ENCODE data around the gene JPT2. TPM values are rescaled to one million over a fixed set of nuclear protein-coding genes. Genes with fewer than 3 reads are reported as not detected.
"Not testable (repeated sequence)": the region's sequence is repeated elsewhere in the genome, so short reads cannot be mapped to it uniquely, and the experiment has no call there.

JPT2 gene
- total RNA-seq, 2 donors from 2014 or later, result 54.1 to 62.7 TPM

DNA sequence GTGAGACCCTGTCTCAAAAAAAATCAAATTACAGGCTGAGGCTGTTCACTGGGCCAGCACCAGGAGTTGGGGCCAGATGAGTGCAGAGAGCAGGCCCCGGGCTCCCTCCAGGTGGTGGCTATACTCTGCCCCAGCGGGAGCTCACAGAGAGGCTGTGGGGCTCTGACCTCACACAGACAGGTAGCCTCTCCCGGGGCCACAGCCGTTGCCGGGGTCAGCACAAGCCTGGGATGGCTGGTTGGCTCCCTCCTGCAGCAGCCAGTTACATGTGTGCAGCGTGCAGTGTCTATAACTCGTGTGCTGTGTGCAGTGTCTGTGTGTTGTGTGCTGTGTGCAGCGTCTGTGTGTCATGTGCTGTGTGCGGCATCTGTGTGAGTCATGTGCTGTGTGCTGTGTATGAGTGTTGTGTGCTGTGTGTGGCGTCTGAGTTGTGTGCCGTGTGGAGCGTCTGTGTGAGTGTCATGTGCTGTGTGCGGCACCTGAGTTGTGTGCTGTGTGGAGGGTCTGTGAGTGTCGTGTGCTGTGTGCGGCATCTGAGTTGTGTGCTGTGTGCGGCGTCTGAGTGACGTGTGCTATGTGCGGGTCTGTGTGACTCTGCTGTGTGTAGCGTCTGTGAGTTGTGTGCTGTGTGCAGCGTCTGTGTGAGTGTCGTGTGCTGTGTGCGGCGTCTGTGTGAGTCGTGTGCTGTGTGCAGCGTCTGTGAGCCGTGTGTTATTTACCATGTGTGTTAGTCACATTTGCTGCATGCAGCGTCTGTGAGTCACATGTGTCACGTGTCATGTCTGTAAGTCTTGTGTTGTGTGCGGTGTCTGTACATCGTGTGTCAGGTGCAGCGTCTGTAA is 48.8 kb downstream of the JPT2 start:
- Mint-ChIP-seq H3K9me3 (no peaks in the 10 kb centered on the region), H3K27me3 (ENCODE audit: low read depth) (no peaks in the 10 kb centered on the region), H3K27ac (peak overlapping the region; percentile 21), H3K4me1 (ENCODE audit: low read depth) (peaks cover 20% of the 10 kb centered on the region), H3K36me3 (ENCODE audit: insufficient read depth in 2 of 2) (peaks cover 5% of the 10 kb centered on the region in 2 donors), H3K4me3 (no peak overlapping the region)
- ATAC-seq (replicated peaks in 1 of 2) (no peak), DNase-seq (no peak)

DNA sequence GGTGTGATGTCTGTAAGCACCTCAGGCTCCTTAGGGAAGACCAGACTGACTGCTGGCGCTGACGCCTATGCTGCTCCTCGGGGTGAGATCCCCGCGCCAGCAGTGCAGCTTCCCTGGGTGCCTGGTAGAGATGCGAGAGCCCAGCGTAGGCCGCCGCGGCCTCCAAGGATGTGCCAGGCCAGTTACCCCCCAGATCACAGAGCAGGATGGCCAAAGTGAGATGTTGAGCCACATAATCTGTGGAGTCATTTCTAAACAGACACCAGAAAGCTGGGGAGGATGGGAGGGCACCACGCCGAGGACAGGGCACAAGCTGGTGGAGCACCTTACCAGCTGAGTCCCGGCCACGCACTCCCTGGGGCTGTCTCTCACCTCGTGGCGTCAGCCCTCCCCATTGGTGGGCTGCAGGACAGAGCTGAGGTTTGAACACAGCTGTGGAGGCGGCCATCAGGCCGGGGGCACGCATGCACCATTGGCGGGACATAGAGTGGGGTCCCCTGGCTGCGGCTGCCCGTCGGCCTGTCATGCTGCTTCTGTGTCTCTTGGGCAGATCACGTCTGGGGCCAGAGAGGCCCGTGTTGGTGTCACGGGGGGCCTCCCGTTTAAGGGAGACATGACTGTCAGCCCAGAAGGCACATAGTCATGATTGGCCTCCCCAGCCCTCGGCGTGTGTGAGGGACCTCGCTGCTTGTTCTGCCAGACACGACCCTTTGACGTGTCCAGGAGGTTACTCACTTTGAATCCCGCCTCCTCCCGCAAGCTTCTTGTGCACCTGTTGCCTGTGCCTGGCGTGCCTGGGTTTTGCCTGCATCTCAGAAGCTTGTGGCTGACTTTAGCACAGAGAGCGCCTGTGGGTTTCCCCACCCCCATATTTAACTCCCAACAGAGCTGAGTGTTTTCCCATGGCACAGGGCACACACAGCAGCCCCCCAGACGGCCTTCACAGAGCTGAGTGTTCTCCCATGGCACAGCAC is 49.9 kb downstream of the JPT2 start:
- no peak for ATAC-seq (replicated peaks in 1 of 2)
- H3K27ac Mint-ChIP-seq, result no peak overlapping the region
- peaks cover 5% of the 10 kb centered on the region in 2 donors for H3K36me3 Mint-ChIP-seq (ENCODE audit: insufficient read depth in 2 of 2)
- H3K4me3 Mint-ChIP-seq, result no peak overlapping the region
- H3K9me3 Mint-ChIP-seq, result no peaks in the 10 kb centered on the region
- peaks cover 10% of the 10 kb centered on the region for H3K4me1 Mint-ChIP-seq (ENCODE audit: low read depth)
- DNase-seq, result no peak
- no peaks in the 10 kb centered on the region for H3K27me3 Mint-ChIP-seq (ENCODE audit: low read depth)

DNA sequence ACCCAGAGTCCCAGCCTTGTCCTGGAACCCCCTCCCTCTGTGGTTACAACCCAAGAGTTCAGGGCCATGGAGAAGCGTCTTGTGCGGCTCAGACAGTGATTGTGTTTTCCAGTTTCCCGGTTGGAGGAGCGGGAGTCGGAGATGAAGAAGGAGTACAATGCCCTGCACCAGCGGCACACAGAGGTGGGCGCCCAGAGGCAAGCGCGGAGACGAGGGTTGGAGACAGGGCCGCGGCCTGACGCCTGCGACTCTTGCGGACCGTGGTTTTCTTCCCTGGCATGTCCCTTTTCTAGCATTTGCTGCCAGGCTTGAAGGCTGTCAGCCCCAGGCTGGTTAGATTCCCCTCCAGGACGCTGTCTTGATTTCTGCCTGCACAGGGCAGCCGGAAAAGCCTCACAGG is 50.9 kb downstream of the JPT2 start:
- no peak overlapping the region for H3K27ac Mint-ChIP-seq
- no peaks in the 10 kb centered on the region for H3K9me3 Mint-ChIP-seq
- H3K36me3 Mint-ChIP-seq (ENCODE audit: insufficient read depth in 2 of 2), result peaks cover 5% of the 10 kb centered on the region in 2 donors
- no peaks in the 10 kb centered on the region for H3K4me1 Mint-ChIP-seq (ENCODE audit: low read depth)
- no peak overlapping the region for H3K4me3 Mint-ChIP-seq
- ATAC-seq (replicated peaks in 1 of 2) (no peak), DNase-seq (no peak)
- no peaks in the 10 kb centered on the region for H3K27me3 Mint-ChIP-seq (ENCODE audit: low read depth)

DNA sequence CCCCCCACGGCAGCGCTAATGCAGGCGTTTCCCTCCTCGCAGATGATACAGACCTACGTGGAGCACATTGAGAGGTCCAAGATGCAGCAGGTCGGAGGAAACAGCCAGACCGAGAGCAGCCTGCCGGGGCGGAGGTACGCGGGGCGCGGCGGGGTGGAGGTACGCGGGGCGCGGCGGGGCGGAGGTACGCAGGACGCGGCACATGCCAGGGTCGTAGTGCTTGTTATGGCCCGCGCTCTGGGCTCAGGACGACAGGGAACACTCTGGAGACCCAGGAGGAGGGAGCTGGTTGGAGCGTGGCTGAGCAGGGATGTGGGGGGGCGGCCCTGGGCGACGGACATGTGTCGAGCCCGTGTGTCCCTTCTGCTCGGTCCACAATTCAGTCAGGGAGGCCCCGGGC is 51.4 kb downstream of the JPT2 start:
- Mint-ChIP-seq H3K9me3 (no peaks in the 10 kb centered on the region), H3K36me3 (ENCODE audit: insufficient read depth in 2 of 2) (peaks cover 5% of the 10 kb centered on the region in 2 donors), H3K27me3 (ENCODE audit: low read depth) (no peaks in the 10 kb centered on the region), H3K4me1 (ENCODE audit: low read depth) (no peaks in the 10 kb centered on the region), H3K4me3 (no peak overlapping the region), H3K27ac (no peak overlapping the region)
- ATAC-seq (replicated peaks in 1 of 2) (no peak), DNase-seq (no peak)

DNA sequence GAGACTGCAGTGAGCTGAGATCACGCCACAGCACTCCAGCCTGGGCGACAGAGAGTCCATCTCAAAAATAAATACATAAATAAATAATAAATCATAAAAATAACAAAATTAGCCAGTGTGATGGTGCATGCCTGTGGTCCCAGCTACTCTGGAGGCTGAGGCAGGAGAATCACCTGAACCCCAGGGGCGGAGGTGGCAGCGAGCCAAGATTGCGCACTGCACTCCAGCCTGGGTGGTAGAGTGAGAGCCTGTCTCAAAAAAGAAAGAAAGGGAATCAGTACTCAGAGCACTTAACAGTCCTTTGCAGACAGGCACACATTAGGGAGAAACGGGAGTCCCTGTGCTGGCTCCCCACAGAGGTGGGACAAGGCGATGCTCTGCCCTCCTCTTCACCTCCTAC is 53.0 kb downstream of the JPT2 start:
- H3K27me3 Mint-ChIP-seq (ENCODE audit: low read depth), result no peaks in the 10 kb centered on the region
- DNase-seq (no peak), ATAC-seq (replicated peaks in 1 of 2) (no peak)
- H3K27ac Mint-ChIP-seq, result no peak overlapping the region
- no peaks in the 10 kb centered on the region for H3K9me3 Mint-ChIP-seq
- no peak overlapping the region for H3K4me3 Mint-ChIP-seq
- H3K36me3 Mint-ChIP-seq (ENCODE audit: insufficient read depth in 2 of 2), result peaks cover 5% of the 10 kb centered on the region in 2 donors
- H3K4me1 Mint-ChIP-seq (ENCODE audit: low read depth), result no peaks in the 10 kb centered on the region

DNA sequence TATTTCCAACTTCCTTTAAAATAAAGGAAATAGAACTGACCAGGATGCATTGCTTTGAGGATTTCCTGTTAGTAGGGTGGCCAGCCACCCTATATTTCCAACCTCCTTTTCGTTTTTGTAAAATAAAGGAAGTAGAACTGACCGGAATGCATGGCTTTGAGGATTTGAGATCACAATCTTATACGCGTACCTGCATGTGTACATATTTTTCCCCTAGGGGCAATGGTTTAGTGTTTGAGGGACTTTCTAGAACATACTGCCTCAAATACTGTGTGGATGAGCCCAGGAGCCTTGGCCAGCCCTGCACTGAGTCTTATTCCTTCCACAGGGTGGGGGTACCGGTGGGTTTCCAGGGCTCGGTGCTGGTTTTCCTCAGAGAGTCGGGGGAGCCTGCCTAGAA is 53.5 kb downstream of the JPT2 start:
- no peaks in the 10 kb centered on the region for H3K9me3 Mint-ChIP-seq
- peaks cover 5% of the 10 kb centered on the region in 2 donors for H3K36me3 Mint-ChIP-seq (ENCODE audit: insufficient read depth in 2 of 2)
- H3K4me1 Mint-ChIP-seq (ENCODE audit: low read depth), result no peaks in the 10 kb centered on the region
- ATAC-seq (replicated peaks in 1 of 2) (no peak), DNase-seq (no peak)
- no peaks in the 10 kb centered on the region for H3K27me3 Mint-ChIP-seq (ENCODE audit: low read depth)
- H3K27ac Mint-ChIP-seq, result no peak overlapping the region
- H3K4me3 Mint-ChIP-seq, result no peak overlapping the region

DNA sequence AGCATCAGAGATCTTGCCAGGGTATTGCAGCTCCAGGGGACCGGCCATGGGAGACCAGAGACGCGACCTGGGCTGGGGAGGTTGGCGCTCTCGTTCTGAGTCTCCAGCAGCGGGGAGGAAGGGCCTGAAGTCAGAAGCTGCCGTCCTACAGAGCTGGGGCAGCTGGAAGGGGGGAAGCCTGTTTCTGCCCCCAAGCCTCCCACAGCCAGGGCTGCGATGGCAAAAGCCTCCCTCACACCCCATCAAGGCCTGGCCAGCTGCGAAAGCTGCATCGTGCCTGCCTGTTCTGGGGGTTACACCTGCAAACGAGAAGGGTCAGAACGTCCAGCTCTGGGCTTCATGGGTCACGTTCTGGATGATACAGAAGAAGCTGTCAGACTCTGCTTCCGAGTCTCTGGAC is 54.0 kb downstream of the JPT2 start:
- DNase-seq, result no peak
- H3K27me3 Mint-ChIP-seq (ENCODE audit: low read depth), result no peaks in the 10 kb centered on the region
- peaks cover 3 to 5% of the 10 kb centered on the region in 2 donors for H3K36me3 Mint-ChIP-seq (ENCODE audit: insufficient read depth in 2 of 2)
- no peak overlapping the region for H3K4me3 Mint-ChIP-seq
- ATAC-seq (replicated peaks in 1 of 2), result no peak
- no peaks in the 10 kb centered on the region for H3K4me1 Mint-ChIP-seq (ENCODE audit: low read depth)
- H3K27ac Mint-ChIP-seq, result no peak overlapping the region
- no peaks in the 10 kb centered on the region for H3K9me3 Mint-ChIP-seq

DNA sequence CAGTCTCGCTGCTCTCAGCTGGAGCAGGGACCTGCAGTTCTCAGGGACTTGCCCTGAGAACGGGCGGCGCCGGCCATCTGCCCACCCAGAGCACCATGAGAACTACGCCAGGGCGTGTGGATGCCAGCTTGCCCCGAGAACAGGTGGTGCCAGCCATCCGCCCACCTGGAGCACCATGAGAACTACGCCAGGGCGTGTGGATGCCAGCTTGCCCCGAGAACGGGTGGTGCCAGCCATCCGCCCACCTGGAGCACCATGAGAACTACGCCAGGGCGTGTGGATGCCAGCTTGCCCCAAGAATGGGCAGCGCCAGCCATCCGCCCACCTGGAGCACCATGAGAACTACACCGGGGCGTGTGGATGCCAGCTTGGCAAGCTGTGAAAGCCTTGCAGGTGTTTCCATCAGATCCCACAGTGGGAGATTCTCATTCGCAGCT is 54.5 kb downstream of the JPT2 start:
- H3K36me3 Mint-ChIP-seq (ENCODE audit: insufficient read depth in 2 of 2); H3K27me3 Mint-ChIP-seq (ENCODE audit: low read depth); DNase-seq; H3K9me3 Mint-ChIP-seq; ATAC-seq (replicated peaks in 1 of 2); H3K27ac Mint-ChIP-seq; H3K4me1 Mint-ChIP-seq (ENCODE audit: low read depth); H3K4me3 Mint-ChIP-seq: not testable (repeated sequence)

DNA sequence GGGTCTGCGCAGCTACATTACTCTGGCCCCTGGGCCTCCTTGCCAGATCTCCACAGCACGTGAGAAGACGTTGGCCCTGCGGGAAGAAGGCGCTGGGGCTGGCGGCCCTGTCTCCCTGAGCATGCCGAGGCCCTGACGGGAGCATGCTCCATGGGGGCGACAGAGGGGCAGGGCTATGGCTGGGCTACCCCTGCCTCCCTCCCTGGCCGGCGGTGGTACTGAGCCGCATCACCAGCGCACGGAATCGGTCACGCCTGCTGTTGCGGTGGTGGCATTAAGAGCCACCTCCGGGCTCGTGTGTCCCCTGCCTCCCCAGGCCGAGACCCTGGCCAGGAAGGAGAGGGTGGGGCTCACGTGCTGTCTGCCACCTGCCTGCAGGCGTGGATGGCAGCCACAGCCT is 56.0 kb downstream of the JPT2 start:
- no peak overlapping the region for H3K27ac Mint-ChIP-seq
- H3K4me1 Mint-ChIP-seq (ENCODE audit: low read depth), result no peaks in the 10 kb centered on the region
- ATAC-seq (replicated peaks in 1 of 2) (no peak), DNase-seq (no peak)
- H3K27me3 Mint-ChIP-seq (ENCODE audit: low read depth), result no peaks in the 10 kb centered on the region
- no peaks in the 10 kb centered on the region for H3K9me3 Mint-ChIP-seq
- H3K36me3 Mint-ChIP-seq (ENCODE audit: insufficient read depth in 2 of 2), result peaks cover 0 to 1% of the 10 kb centered on the region in 2 donors
- H3K4me3 Mint-ChIP-seq, result no peak overlapping the region

DNA sequence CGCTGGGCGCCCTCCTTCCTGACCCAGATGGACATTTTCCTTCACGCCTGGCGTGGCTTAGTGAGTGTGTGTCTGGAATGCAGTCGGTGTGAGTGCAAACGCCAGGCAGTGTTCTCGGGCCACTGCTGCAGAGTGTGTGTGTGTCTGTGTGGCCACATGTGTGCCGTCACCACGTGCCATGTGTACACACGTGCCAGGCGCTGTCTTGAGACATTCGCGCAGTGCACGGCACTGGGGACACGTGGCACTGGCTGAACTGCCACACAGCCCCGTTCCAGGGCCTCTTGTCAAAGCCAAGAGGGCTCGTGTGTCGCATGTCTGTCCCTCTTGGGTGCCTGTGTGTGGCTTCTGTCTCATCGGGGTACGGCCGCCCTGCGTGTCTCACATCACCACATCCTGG is 56.7 kb downstream of the JPT2 start:
- Mint-ChIP-seq H3K9me3 (no peaks in the 10 kb centered on the region), H3K4me3 (no peak overlapping the region), H3K27me3 (ENCODE audit: low read depth) (no peaks in the 10 kb centered on the region), H3K27ac (no peak overlapping the region), H3K4me1 (ENCODE audit: low read depth) (no peaks in the 10 kb centered on the region), H3K36me3 (ENCODE audit: insufficient read depth in 2 of 2) (peaks cover 0 to 1% of the 10 kb centered on the region in 2 donors)
- no peak for ATAC-seq (replicated peaks in 1 of 2)
- DNase-seq, result no peak

DNA sequence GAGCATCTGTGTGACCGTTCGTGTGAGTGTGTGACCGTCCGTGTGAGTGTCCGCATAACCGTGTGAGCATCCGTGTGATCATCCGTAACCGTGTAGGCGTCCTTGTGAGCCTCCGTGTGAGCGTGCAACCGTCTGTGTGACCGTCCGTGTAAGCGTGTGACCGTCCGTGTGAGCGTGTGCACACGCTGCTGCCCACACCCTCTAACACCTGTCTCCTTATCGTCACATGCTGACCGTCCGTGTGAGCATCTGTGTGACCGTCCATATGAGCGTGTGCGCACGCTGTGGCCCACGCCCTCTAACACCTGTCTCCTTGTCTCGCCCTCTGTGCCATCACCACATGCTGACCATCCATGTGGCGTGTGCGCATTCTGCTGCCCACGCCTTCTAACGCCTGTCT is 62.2 kb downstream of the JPT2 start:
- DNase-seq, result no peak
- Mint-ChIP-seq H3K9me3 (no peaks in the 10 kb centered on the region), H3K4me3 (no peak overlapping the region), H3K27ac (no peak overlapping the region), H3K36me3 (ENCODE audit: insufficient read depth in 2 of 2) (no peaks in the 10 kb centered on the region), H3K27me3 (ENCODE audit: low read depth) (no peaks in the 10 kb centered on the region), H3K4me1 (ENCODE audit: low read depth) (no peaks in the 10 kb centered on the region)
- ATAC-seq (replicated peaks in 1 of 2), result no peak

DNA sequence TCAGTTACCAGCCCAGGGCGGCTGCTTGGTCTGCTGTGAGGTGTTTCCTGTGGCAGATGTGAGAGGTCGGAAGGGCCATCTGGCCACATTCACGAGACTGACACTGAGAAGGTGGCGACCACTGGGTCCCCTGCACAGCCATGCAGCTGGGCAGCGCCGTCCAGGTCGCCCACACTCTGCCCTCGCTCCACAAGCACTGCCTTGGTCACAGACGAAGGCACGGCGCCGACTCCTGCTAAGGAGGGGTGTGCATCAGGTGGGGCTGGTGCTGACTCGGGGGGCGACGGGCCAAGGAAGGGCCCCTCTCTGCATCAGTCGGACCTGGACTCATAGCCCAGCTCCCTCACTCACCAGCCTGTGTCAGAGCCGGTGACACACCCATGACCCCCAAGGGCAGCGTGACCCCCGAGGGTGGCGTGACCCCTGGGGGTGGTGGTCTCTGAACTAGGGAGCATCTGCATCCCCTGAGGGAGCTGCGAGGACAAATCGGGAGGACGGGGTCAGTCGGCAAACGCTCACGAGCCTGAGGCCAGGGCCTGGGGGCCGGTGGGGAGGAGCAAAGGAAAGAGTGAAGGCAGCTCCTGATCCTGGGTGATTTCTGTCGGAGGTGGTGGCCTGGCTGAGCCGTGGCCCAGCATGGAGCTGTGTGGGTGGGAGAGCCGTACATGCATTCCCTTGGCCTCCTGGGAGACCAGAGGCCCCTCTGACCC is 62.9 kb downstream of the JPT2 start:
- ATAC-seq (replicated peaks in 1 of 2) (no peak), DNase-seq (no peak)
- Mint-ChIP-seq H3K27me3 (ENCODE audit: low read depth) (no peaks in the 10 kb centered on the region), H3K27ac (no peak overlapping the region), H3K4me1 (ENCODE audit: low read depth) (no peaks in the 10 kb centered on the region), H3K4me3 (no peak overlapping the region), H3K36me3 (ENCODE audit: insufficient read depth in 2 of 2) (no peaks in the 10 kb centered on the region), H3K9me3 (no peaks in the 10 kb centered on the region)
